Nephron progenitor cell (in vitro differentiated cells): ENCODE results near the gene MTR.
A peak's percentile ranks its signal among the peaks of the same experiment; 100 is the strongest.

Experiments used
- DNase-seq: peaks from one replicate; pipeline ENCODE4 v3.0.0; 2021
- H3K27ac Mint-ChIP-seq: 2 replicates; pipeline ENCODE4 v1.8.0; 2021; ENCODE audit warnings: mild to moderate bottlenecking, moderate library complexity, mixed read lengths
- H3K27me3 Mint-ChIP-seq: 2 replicates; pipeline ENCODE4 v1.8.0; 2021; ENCODE audit warnings: mild to moderate bottlenecking, low read depth, mixed read lengths; ENCODE audit not compliant: poor library complexity
- H3K36me3 Mint-ChIP-seq: 2 replicates; pipeline ENCODE4 v1.8.0; 2021; ENCODE audit warnings: low read depth, mixed read lengths
- H3K4me1 Mint-ChIP-seq: 2 replicates; pipeline ENCODE4 v1.8.0; 2021; ENCODE audit warnings: mixed read lengths
- H3K4me3 Mint-ChIP-seq: 2 replicates; pipeline ENCODE4 v1.8.0; 2021; ENCODE audit warnings: mild to moderate bottlenecking, moderate library complexity, mixed read lengths
- H3K9me3 Mint-ChIP-seq: 2 replicates; pipeline ENCODE4 v1.8.0; 2021; ENCODE audit warnings: mild to moderate bottlenecking, moderate library complexity, mixed read lengths
- CTCF ChIP-seq: fragments of 200-600 bp; sonication (generic); IDR thresholded peaks from 2 replicates; pipeline ENCODE4 v1.5.0; 2021; ENCODE audit warnings: antibody characterized with exemption

Gene MTR

GRCh38 chr1:236868625-236869467 is 73.8 kb downstream of the MTR start:
- DNase-seq = peak; percentile 49
- Mint-ChIP-seq H3K4me1 (no peaks in the 10 kb centered on the region), H3K4me3 (no peak overlapping the region), H3K27ac (no peak overlapping the region), H3K27me3 (no peaks in the 10 kb centered on the region), H3K36me3 (peaks cover 69% of the 10 kb centered on the region), H3K9me3 (peaks cover 14% of the 10 kb centered on the region)
- TF ChIP-seq CTCF = peak; percentile 96

DNA sequence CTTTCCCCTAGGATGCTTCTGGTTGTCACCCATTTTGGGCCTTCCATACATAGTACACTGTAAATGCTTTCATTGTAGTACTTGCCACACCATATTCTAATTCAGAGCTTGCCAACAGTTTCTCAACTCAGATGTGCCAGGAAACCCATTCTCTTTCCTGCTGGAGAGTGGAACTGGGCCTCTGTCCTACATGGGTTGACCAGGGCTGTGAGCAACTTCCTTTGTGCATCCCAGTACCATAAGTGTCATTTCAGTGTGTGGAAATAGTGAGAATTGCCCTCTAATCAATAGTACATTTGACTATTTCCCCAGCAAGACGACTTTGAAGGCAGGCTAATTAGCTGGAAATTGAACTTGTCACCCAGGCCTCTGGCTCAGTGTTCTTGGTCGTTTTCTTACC is 74.8 kb downstream of the MTR start:
- Mint-ChIP-seq H3K9me3 (peaks cover 14% of the 10 kb centered on the region), H3K36me3 (peaks cover 64% of the 10 kb centered on the region), H3K27me3 (no peaks in the 10 kb centered on the region), H3K4me1 (no peaks in the 10 kb centered on the region), H3K27ac (no peak overlapping the region), H3K4me3 (no peak overlapping the region)
- no peak for DNase-seq
- TF ChIP-seq CTCF = no peak

- H3K4me1 Mint-ChIP-seq = no peaks in the 10 kb centered on the region
Measured at GRCh38 chr1:236870721-236871120, 75.6 kb downstream of the MTR start.

GRCh38 chr1:236872075-236872666 is 77.1 kb downstream of the MTR start:
- Mint-ChIP-seq H3K27me3 (no peaks in the 10 kb centered on the region), H3K27ac (no peak overlapping the region), H3K36me3 (peaks cover 60% of the 10 kb centered on the region), H3K4me3 (no peak overlapping the region), H3K9me3 (peaks cover 4% of the 10 kb centered on the region), H3K4me1 (no peaks in the 10 kb centered on the region)
- DNase-seq = no peak
- TF ChIP-seq CTCF = no peak

More at GRCh38 chr1:236870721-236871120, 75.6 kb downstream of the MTR start:
- no peak for TF ChIP-seq CTCF
- no peak overlapping the region for H3K27ac Mint-ChIP-seq
- no peak overlapping the region for H3K4me3 Mint-ChIP-seq
- peaks cover 64% of the 10 kb centered on the region for H3K36me3 Mint-ChIP-seq
- no peaks in the 10 kb centered on the region for H3K27me3 Mint-ChIP-seq
- DNase-seq = no peak
- peaks cover 14% of the 10 kb centered on the region for H3K9me3 Mint-ChIP-seq

DNA sequence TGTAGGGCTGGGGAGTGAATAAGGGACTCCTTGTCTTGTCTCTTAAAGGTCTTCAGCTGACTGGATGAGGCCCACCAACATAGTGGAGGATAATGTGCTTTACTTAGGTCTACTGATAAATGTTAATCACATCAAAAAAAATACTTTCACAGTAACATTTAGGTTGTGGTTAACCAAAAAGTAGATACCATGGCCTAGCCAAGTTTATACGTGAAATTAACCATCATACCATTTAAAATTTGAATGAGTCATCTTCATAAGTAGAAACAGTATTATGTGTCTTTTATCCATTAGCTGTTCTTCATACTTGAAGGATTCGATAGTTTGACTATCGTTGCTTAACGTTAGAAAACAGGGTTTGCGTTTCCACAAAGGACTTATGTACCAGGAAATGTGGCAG is 80.9 kb downstream of the MTR start:
- Mint-ChIP-seq H3K27me3 (peaks cover 4% of the 10 kb centered on the region), H3K27ac (no peak overlapping the region), H3K9me3 (no peaks in the 10 kb centered on the region), H3K36me3 (peaks cover 62% of the 10 kb centered on the region), H3K4me1 (peaks cover 4% of the 10 kb centered on the region), H3K4me3 (no peak overlapping the region)
- TF ChIP-seq CTCF = no peak
- DNase-seq = no peak

DNA sequence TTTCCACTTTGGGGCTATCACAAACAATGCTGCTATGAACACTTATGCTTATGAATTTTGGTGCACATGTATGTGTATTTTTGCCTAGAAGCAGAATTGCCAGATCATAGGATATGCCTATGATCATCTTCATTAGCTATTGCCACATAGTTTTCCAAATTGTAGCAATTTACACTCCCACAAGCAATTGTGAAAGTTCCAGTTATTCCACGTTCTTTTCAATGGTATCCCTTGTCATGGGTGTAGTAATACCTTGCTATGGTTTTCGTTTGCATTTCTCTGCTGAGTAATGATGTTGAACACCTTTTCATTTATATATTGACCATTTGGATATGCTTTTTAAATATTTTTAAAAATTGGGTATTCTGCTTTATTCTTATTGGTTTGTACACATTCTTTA is 82.6 kb downstream of the MTR start:
- peaks cover 4% of the 10 kb centered on the region for H3K4me1 Mint-ChIP-seq
- no peak for DNase-seq
- H3K4me3 Mint-ChIP-seq = no peak overlapping the region
- peaks cover 4% of the 10 kb centered on the region for H3K27me3 Mint-ChIP-seq
- TF ChIP-seq CTCF = no peak
- H3K36me3 Mint-ChIP-seq = peaks cover 59% of the 10 kb centered on the region
- H3K9me3 Mint-ChIP-seq = no peaks in the 10 kb centered on the region
- H3K27ac Mint-ChIP-seq = no peak overlapping the region
